ENCODE measurements around the gene RAB40C.

RAB40C gene

GRCh38 chr16:659618-660017, 69.8 kb downstream of the RAB40C start:
- peak overlapping the region in 3 of 11 experiments; percentile 68 to 82 (median 75); a peak in 3 of 22 replicates for H3K4me2 ChIP-seq
- peak overlapping the region in 2 of 11 experiments; percentile 30 to 38; a peak in 1 of 22 replicates for H3K9ac ChIP-seq
- H4K20me1 ChIP-seq = peaks cover 0 to 64% (median 0%) of the 10 kb centered on the region in 11 experiments; a peak in 5 of 22 replicates
- H3K4me1 ChIP-seq = peaks cover 14 to 33% (median 29%) of the 10 kb centered on the region in 10 experiments
- TF ChIP-seq Cebpa-rat (IDR thresholded peaks at IDR 0.05) = no peak
- H3K27me3 ChIP-seq = no peaks in the 10 kb centered on the region
- no peaks in the 10 kb centered on the region for H3K9me3 ChIP-seq (replicated peaks in 1 of 11)
- peaks cover 0 to 68% (median 45%) of the 10 kb centered on the region in 11 experiments; a peak in 20 of 22 replicates for H3K36me3 ChIP-seq
- no peak overlapping the region for H3K4me3 ChIP-seq
- 0 out of 22 replicates have a peak overlapping the region, but pooled peaks of 1 of the 11 experiments have one; percentile 35 for H3K27ac ChIP-seq

DNA sequence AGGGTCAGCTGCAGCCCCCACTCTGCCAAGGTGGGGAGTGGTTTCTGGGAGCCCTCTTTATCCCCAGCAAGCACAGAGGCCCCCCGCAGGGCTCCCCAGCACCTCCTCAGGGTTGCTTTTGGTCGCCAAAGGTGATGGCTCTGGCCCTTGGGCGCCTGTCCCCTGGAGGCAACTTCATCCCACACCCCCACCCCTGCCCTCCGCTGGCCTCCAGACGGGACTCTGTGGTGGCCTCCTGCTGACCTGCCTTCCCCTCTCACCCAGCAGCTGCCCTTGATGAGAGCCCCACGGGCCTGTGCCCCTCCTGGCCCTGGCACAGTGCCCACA, 70.2 kb downstream of the RAB40C start:
- Histone ChIP-seq H3K4me2 (peak overlapping the region; percentile 39 to 82 (median 63); a peak in 21 of 22 replicates), H3K27me3 (no peaks in the 10 kb centered on the region), H3K4me1 (peaks cover 14 to 38% (median 29%) of the 10 kb centered on the region in 10 experiments), H4K20me1 (peaks cover 0 to 60% (median 0%) of the 10 kb centered on the region in 11 experiments; a peak in 5 of 22 replicates), H3K36me3 (peaks cover 0 to 63% (median 43%) of the 10 kb centered on the region in 11 experiments; a peak in 20 of 22 replicates), H3K9me3 (replicated peaks in 1 of 11) (no peaks in the 10 kb centered on the region), H3K27ac (peak overlapping the region in 7 of 11 experiments; percentile 29 to 53 (median 48); a peak in 12 of 22 replicates), H3K4me3 (0 out of 20 replicates have a peak overlapping the region, but pooled peaks of 1 of the 10 experiments have one; percentile 34), H3K9ac (peak overlapping the region in 8 of 11 experiments; percentile 17 to 54 (median 36); a peak in 14 of 22 replicates)
- TF ChIP-seq Cebpa-rat (IDR thresholded peaks at IDR 0.05) = no peak

DNA sequence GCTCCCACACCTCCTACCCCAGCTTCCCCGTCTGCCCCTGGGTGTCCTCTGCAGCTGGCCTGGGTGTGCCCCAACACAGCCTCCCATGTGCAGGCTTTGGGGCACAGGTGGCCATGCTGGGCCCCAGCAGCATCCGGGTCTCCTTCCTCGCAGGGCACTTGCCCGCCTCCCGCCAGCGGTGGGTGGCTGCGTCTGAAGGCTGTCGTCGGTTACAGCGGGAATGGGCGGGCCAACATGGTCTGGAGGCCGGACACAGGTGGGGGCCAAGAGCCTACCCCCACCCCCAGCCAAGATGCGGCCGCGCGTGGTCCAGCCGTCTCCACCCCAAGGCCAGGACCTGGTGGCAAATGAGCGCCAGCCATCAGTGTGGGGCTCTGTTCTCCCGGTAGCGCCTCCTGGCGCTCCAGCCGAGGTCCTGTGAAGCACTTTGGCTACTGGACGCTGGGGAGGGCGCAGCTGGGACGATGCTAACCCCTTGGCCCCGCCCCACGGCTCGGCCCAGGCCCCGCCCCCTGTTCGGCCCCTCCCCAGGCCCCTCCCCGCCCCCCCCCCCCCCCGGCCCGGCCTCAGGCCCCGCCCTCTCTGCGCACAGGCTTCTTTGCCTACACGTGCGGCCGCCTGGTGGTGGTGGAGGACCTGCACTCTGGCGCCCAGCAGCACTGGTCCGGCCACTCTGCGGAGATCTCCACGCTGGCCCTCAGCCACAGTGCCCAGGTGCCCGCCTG, 70.8 kb downstream of the RAB40C start:
- Histone ChIP-seq H3K27ac (peak overlapping the region in 7 of 11 experiments; percentile 29 to 56 (median 50); a peak in 14 of 22 replicates), H3K27me3 (no peaks in the 10 kb centered on the region), H4K20me1 (peaks cover 0 to 54% (median 0%) of the 10 kb centered on the region in 11 experiments; a peak in 5 of 22 replicates), H3K4me2 (peak overlapping the region; percentile 39 to 82 (median 64)), H3K4me3 (0 out of 20 replicates have a peak overlapping the region, but pooled peaks of 2 of the 10 experiments have one; percentile 20 to 34), H3K9me3 (replicated peaks in 1 of 11) (no peaks in the 10 kb centered on the region), H3K36me3 (peaks cover 0 to 58% (median 38%) of the 10 kb centered on the region in 11 experiments; a peak in 20 of 22 replicates), H3K4me1 (peaks cover 14 to 42% (median 29%) of the 10 kb centered on the region in 10 experiments), H3K9ac (peak overlapping the region in 10 of 11 experiments; percentile 22 to 64 (median 54); a peak in 17 of 22 replicates)
- no peak for TF ChIP-seq Cebpa-rat (IDR thresholded peaks at IDR 0.05)

DNA sequence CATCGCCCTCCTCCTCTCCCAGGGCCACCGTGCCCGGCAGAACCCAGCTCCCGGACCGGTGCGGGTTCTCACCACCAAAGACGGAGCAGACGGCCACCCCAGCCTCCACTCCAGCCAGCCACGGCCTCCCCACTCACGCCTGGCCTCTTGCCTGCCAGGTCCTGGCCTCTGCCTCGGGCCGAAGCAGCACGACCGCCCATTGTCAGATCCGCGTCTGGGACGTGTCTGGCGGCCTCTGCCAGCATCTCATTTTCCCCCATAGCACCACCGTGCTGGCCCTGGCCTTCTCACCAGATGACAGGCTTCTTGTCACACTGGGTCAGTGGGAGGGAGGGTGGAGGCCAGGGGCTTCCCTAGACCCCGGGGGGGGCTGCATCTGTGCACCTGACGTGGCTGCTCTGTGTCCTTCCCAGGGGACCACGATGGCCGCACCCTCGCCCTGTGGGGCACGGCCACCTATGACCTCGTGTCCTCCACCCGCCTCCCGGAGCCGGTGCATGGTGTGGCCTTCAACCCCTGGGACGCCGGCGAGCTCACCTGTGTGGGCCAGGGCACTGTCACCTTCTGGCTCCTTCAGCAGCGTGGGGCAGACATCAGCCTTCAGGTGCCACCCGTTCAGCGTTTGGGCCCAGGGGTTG, 71.4 kb downstream of the RAB40C start:
- H3K4me3 ChIP-seq = no peak overlapping the region
- peaks cover 0 to 54% (median 33%) of the 10 kb centered on the region in 11 experiments; a peak in 20 of 22 replicates for H3K36me3 ChIP-seq
- TF ChIP-seq Cebpa-rat (IDR thresholded peaks at IDR 0.05) = no peak
- H3K27ac ChIP-seq = peak overlapping the region in 6 of 11 experiments; percentile 1 to 56 (median 50); a peak in 7 of 22 replicates
- H4K20me1 ChIP-seq = peaks cover 0 to 51% (median 0%) of the 10 kb centered on the region in 11 experiments; a peak in 5 of 22 replicates
- no peaks in the 10 kb centered on the region for H3K27me3 ChIP-seq
- peak overlapping the region in 9 of 11 experiments; percentile 22 to 64 (median 54); a peak in 15 of 22 replicates for H3K9ac ChIP-seq
- peak overlapping the region; percentile 31 to 70 (median 55); a peak in 19 of 22 replicates for H3K4me2 ChIP-seq
- H3K4me1 ChIP-seq = peaks cover 14 to 43% (median 29%) of the 10 kb centered on the region in 10 experiments
- H3K9me3 ChIP-seq (replicated peaks in 1 of 11) = no peaks in the 10 kb centered on the region

GRCh38 chr16:662095-662494, 72.2 kb downstream of the RAB40C start:
- peaks cover 0 to 43% (median 0%) of the 10 kb centered on the region in 11 experiments; a peak in 5 of 22 replicates for H4K20me1 ChIP-seq
- H3K4me2 ChIP-seq = no peak overlapping the region
- no peaks in the 10 kb centered on the region for H3K27me3 ChIP-seq
- no peak for TF ChIP-seq Cebpa-rat (IDR thresholded peaks at IDR 0.05)
- H3K27ac ChIP-seq = 0 out of 22 replicates have a peak overlapping the region, but pooled peaks of 1 of the 11 experiments have one; percentile 46
- no peak overlapping the region for H3K4me3 ChIP-seq
- peak overlapping the region in 5 of 11 experiments; percentile 8 to 64 (median 44); a peak in 6 of 22 replicates for H3K9ac ChIP-seq
- H3K9me3 ChIP-seq (replicated peaks in 1 of 11) = no peaks in the 10 kb centered on the region
- peaks cover 0 to 52% (median 25%) of the 10 kb centered on the region in 11 experiments; a peak in 20 of 22 replicates for H3K36me3 ChIP-seq
- H3K4me1 ChIP-seq = peaks cover 15 to 51% (median 36%) of the 10 kb centered on the region in 10 experiments

- no peak overlapping the region for H3K4me2 ChIP-seq
- H3K36me3 ChIP-seq = peaks cover 0 to 47% (median 20%) of the 10 kb centered on the region in 11 experiments; a peak in 19 of 22 replicates
- H3K4me1 ChIP-seq = peaks cover 20 to 56% (median 41%) of the 10 kb centered on the region in 10 experiments
- H3K9me3 ChIP-seq (replicated peaks in 1 of 11) = no peaks in the 10 kb centered on the region
- no peak overlapping the region for H3K27ac ChIP-seq
- H3K4me3 ChIP-seq = no peak overlapping the region
- H3K27me3 ChIP-seq = no peaks in the 10 kb centered on the region
- no peak for TF ChIP-seq Cebpa-rat (IDR thresholded peaks at IDR 0.05)
- peaks cover 0 to 38% (median 0%) of the 10 kb centered on the region in 11 experiments; a peak in 4 of 22 replicates for H4K20me1 ChIP-seq
- peak overlapping the region in 3 of 11 experiments; percentile 8 to 59 (median 19); a peak in 4 of 22 replicates for H3K9ac ChIP-seq
Observed at GRCh38 chr16:662597-662996, 72.7 kb downstream of the RAB40C start.

- TF ChIP-seq Cebpa-rat (IDR thresholded peaks at IDR 0.05) = no peak
- H3K9me3 ChIP-seq (replicated peaks in 1 of 11) = no peaks in the 10 kb centered on the region
- H3K4me3 ChIP-seq = no peak overlapping the region
- no peaks in the 10 kb centered on the region for H3K27me3 ChIP-seq
- H3K4me2 ChIP-seq = peak overlapping the region in 5 of 11 experiments; percentile 6 to 96 (median 62); a peak in 5 of 22 replicates
- peaks cover 22 to 45% (median 26%) of the 10 kb centered on the region in 11 experiments for H3K36me3 ChIP-seq
- peaks cover 0 to 39% (median 32%) of the 10 kb centered on the region in 11 experiments; a peak in 20 of 22 replicates for H4K20me1 ChIP-seq
- no peak overlapping the region; a peak in 1 of 22 replicates for H3K27ac ChIP-seq
- H3K4me1 ChIP-seq = peaks cover 18 to 51% (median 40%) of the 10 kb centered on the region in 10 experiments
- peak overlapping the region in 8 of 11 experiments; percentile 8 to 98 (median 96); a peak in 9 of 22 replicates for H3K9ac ChIP-seq
Observed at GRCh38 chr16:666572-666971, 76.7 kb downstream of the RAB40C start.

GRCh38 chr16:667113-667779, 77.4 kb downstream of the RAB40C start:
- peaks cover 18 to 49% (median 38%) of the 10 kb centered on the region in 10 experiments for H3K4me1 ChIP-seq
- no peak for TF ChIP-seq Cebpa-rat (IDR thresholded peaks at IDR 0.05)
- peaks cover 2 to 40% (median 35%) of the 10 kb centered on the region in 11 experiments; a peak in 21 of 22 replicates for H4K20me1 ChIP-seq
- no peaks in the 10 kb centered on the region for H3K9me3 ChIP-seq (replicated peaks in 1 of 11)
- H3K27me3 ChIP-seq = no peaks in the 10 kb centered on the region
- H3K36me3 ChIP-seq = peaks cover 27 to 44% (median 31%) of the 10 kb centered on the region in 11 experiments
- H3K4me3 ChIP-seq = peak overlapping the region in 7 of 10 experiments; percentile 89 to 100 (median 100); a peak in 10 of 20 replicates
- H3K4me2 ChIP-seq = peak overlapping the region; percentile 18 to 96 (median 54)
- peak overlapping the region; percentile 91 to 99 (median 96) for H3K9ac ChIP-seq
- H3K27ac ChIP-seq = peak overlapping the region; percentile 53 to 93 (median 89); a peak in 21 of 22 replicates
